ENCODE measurements around the gene FUOM. TPM values are rescaled to one million over a fixed set of nuclear protein-coding genes. Genes with fewer than 3 reads are reported as not detected.

Gene FUOM
- total RNA-seq, 2 experiments from 2014 or later = 12.4 to 13.4 TPM

GRCh38 chr10:133361773-133362441 is 4.1 kb upstream of the FUOM start:
- ChIA-PET CTCF (interaction anchor here (1.0 to 2.0 kb wide), 2 partner anchors 8 to 32 kb away, joined by 3 to 8 read pairs; no protein-coding TSS in a partner anchor), POLR2A (interaction anchor here (1.1 to 1.6 kb wide), 3 partner anchors 16 to 27 kb away, joined by 3 to 5 read pairs (median 3); no protein-coding TSS in a partner anchor)
- Mint-ChIP-seq H3K27me3 (ENCODE audit: low read depth) (no peaks in the 10 kb centered on the region), H3K36me3 (ENCODE audit: low read depth) (peaks cover 15% of the 10 kb centered on the region), H3K4me3 (no peak overlapping the region), H3K4me1 (ENCODE audit: low read depth) (peaks cover 4% of the 10 kb centered on the region), H3K27ac (no peak overlapping the region), H3K9me3 (ENCODE audit: insufficient read depth) (no peaks in the 10 kb centered on the region)
- ATAC-seq (no peak), DNase-seq (no peak)

DNA sequence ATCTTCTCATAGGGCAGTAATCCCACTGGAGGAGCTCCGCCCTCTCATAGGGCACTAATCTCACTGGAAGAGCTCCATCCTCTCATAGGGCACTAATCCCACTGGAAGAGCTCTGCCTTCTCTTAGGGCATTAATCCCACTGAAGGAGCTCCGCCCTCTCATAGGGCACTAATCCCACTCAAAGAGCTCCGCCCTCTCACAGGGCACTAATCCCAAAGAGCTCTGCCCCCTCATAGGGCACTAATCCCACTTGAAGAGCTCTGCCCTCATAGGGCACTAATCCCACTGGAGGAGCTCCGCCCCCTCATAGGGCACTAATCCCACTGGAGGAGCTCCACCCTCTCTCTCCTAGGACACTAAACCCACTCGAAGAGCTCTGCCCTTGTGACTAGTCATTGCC is 3.4 kb upstream of the FUOM start:
- ATAC-seq (no peak), DNase-seq (no peak)
- Mint-ChIP-seq H3K36me3 (ENCODE audit: low read depth) (peaks cover 15% of the 10 kb centered on the region), H3K27ac (no peak overlapping the region), H3K4me3 (no peak overlapping the region), H3K27me3 (ENCODE audit: low read depth) (no peaks in the 10 kb centered on the region), H3K4me1 (ENCODE audit: low read depth) (peaks cover 4% of the 10 kb centered on the region), H3K9me3 (ENCODE audit: insufficient read depth) (no peaks in the 10 kb centered on the region)
- ChIA-PET POLR2A (interaction anchor here (0.6 to 1.6 kb wide), 5 partner anchors 12 to 202 kb away, joined by 3 to 5 read pairs (median 3); partner anchors contain the start of gene ECHS1), CTCF (interaction anchor here (1.0 to 2.0 kb wide), 2 partner anchors 9 to 32 kb away, joined by 3 to 8 read pairs; no protein-coding TSS in a partner anchor)

- ChIA-PET POLR2A (no interaction called here), CTCF (no interaction called here)
- H3K27ac Mint-ChIP-seq = no peak overlapping the region
- no peak for ATAC-seq
- peaks cover 14% of the 10 kb centered on the region for H3K36me3 Mint-ChIP-seq (ENCODE audit: low read depth)
- peaks cover 7% of the 10 kb centered on the region for H3K4me1 Mint-ChIP-seq (ENCODE audit: low read depth)
- no peaks in the 10 kb centered on the region for H3K9me3 Mint-ChIP-seq (ENCODE audit: insufficient read depth)
- no peaks in the 10 kb centered on the region for H3K27me3 Mint-ChIP-seq (ENCODE audit: low read depth)
- no peak for DNase-seq
- H3K4me3 Mint-ChIP-seq = no peak overlapping the region
Observed at GRCh38 chr10:133359972-133360610, 2.3 kb upstream of the FUOM start.

DNA sequence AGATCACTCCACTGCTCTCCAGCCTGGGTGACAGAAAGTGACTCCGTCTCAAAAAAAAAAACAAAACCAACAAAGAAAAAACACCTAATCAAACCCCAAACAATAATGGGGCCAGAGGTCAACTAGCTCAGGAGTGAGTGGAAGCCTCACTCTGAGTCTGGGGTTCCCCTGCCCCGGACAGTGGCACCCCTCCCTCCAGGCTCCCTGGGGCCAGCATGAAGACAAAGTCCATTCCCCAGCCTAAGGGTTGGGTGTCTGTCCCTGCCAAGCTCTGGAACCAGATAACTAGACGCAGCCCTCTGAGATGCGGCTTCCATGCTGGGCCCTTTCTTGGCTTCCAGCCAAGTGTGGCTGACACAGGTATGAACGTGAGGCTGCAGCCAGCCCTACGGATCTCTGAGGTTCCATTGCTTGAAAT is 1.7 kb upstream of the FUOM start:
- no peak for ATAC-seq
- no peak for DNase-seq
- H3K9me3 Mint-ChIP-seq (ENCODE audit: insufficient read depth) = no peaks in the 10 kb centered on the region
- no peaks in the 10 kb centered on the region for H3K27me3 Mint-ChIP-seq (ENCODE audit: low read depth)
- peaks cover 11% of the 10 kb centered on the region for H3K36me3 Mint-ChIP-seq (ENCODE audit: low read depth)
- no peak overlapping the region for H3K4me3 Mint-ChIP-seq
- no peak overlapping the region for H3K27ac Mint-ChIP-seq
- ChIA-PET POLR2A (no interaction called here), CTCF (interaction anchor here (1.0 kb wide), 1 partner anchor 30 kb away, joined by 5 read pairs; no protein-coding TSS in a partner anchor)
- peaks cover 7% of the 10 kb centered on the region for H3K4me1 Mint-ChIP-seq (ENCODE audit: low read depth)

GRCh38 chr10:133358925-133359310 is 1.1 kb upstream of the FUOM start:
- no peak overlapping the region for H3K4me3 Mint-ChIP-seq
- no peaks in the 10 kb centered on the region for H3K9me3 Mint-ChIP-seq (ENCODE audit: insufficient read depth)
- CTCF ChIA-PET = interaction anchor here (1.0 kb wide), 1 partner anchor 29 kb away, joined by 5 read pairs; no protein-coding TSS in a partner anchor
- H3K27me3 Mint-ChIP-seq (ENCODE audit: low read depth) = no peaks in the 10 kb centered on the region
- ATAC-seq (no peak), DNase-seq (no peak)
- H3K36me3 Mint-ChIP-seq (ENCODE audit: low read depth) = peaks cover 9% of the 10 kb centered on the region
- peaks cover 7% of the 10 kb centered on the region for H3K4me1 Mint-ChIP-seq (ENCODE audit: low read depth)
- POLR2A ChIA-PET = no interaction called here
- no peak overlapping the region for H3K27ac Mint-ChIP-seq

DNA sequence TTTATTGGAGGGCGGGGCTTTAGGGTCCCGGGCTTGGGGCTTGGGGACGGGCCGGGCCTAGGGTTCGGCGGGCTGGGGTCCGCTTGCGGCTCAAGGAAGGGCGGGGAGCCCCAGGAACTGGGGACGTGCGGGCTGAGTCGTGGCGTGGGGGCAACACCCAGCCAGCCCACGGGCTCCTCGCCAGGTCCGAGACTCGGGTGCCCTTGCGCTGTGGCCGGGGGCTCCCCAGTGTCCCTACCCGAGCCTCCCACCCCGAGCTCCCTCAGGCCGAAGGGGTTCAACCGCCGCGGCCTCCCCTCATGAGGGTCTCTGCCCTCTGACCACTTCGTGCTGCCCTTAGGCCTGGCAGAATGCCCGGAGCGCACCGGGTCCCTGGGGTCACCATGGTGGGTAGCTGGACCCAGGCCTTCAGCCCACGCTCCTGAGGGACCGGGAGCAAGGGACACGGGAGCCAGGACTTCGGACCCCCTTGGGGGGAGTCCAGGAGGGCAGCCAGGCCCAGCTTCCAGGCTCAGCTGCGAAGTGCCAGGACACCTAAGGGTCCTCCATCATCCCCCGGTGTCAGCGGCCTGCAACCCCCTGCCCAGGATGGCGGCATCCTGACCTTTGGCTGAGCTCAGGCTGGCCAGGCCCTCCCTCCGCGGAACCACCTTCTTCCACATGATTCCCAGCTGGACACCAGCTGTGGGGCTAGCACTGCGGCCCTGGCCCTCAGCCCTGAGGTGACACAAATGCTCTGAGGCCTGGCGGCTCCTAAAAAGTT is 524 bp upstream of the FUOM start:
- ChIA-PET CTCF (interaction anchor here (1.0 to 1.2 kb wide), 2 partner anchors 28 to 29 kb away, joined by 3 to 5 read pairs; no protein-coding TSS in a partner anchor), POLR2A (interaction anchor here (1.2 kb wide), 1 partner anchor 31 kb away, joined by 5 read pairs; no protein-coding TSS in a partner anchor)
- Mint-ChIP-seq H3K36me3 (ENCODE audit: low read depth) (peaks cover 9% of the 10 kb centered on the region), H3K4me1 (ENCODE audit: low read depth) (peaks cover 7% of the 10 kb centered on the region), H3K4me3 (no peak overlapping the region), H3K9me3 (ENCODE audit: insufficient read depth) (no peaks in the 10 kb centered on the region), H3K27ac (no peak overlapping the region), H3K27me3 (ENCODE audit: low read depth) (no peaks in the 10 kb centered on the region)
- DNase-seq = no peak
- peak; percentile 24 for ATAC-seq

GRCh38 chr10:133356549-133357284 is 1.1 kb downstream of the FUOM start:
- Mint-ChIP-seq H3K27ac (peak overlapping the region; percentile 11), H3K36me3 (ENCODE audit: low read depth) (peaks cover 4% of the 10 kb centered on the region), H3K4me1 (ENCODE audit: low read depth) (peaks cover 7% of the 10 kb centered on the region), H3K27me3 (ENCODE audit: low read depth) (no peaks in the 10 kb centered on the region), H3K9me3 (ENCODE audit: insufficient read depth) (no peaks in the 10 kb centered on the region), H3K4me3 (peak overlapping the region; percentile 70)
- DNase-seq (no peak), ATAC-seq (no peak)
- POLR2A ChIA-PET = no interaction called here
- CTCF ChIA-PET = no interaction called here

DNA sequence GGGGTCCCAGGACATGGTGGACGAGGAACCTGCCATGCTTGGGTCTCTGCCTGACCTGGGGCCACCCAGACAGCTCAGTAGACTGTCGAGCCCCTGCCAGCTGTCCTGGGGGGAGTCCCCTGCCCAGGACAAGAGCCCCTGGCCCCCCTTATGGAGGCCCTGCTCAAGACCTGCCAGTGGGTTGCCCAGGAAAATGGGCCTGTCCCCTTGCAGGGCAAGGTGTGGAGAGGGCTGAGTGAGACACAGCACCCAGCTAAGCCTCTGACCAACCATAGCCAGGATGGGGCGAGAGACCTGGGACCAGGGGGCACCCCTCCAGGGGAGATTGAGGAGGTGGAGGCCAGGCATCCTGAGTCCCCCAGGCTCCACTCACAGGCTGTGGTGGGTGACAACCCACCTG is 1.8 kb downstream of the FUOM start:
- DNase-seq = no peak
- peaks cover 6% of the 10 kb centered on the region for H3K4me1 Mint-ChIP-seq (ENCODE audit: low read depth)
- ATAC-seq = no peak
- no peak overlapping the region for H3K27ac Mint-ChIP-seq
- H3K9me3 Mint-ChIP-seq (ENCODE audit: insufficient read depth) = no peaks in the 10 kb centered on the region
- H3K27me3 Mint-ChIP-seq (ENCODE audit: low read depth) = no peaks in the 10 kb centered on the region
- ChIA-PET POLR2A (interaction anchor here (1.1 kb wide), 1 partner anchor 78 kb away, joined by 4 read pairs; no protein-coding TSS in a partner anchor), CTCF (no interaction called here)
- peak overlapping the region; percentile 45 for H3K4me3 Mint-ChIP-seq
- H3K36me3 Mint-ChIP-seq (ENCODE audit: low read depth) = no peaks in the 10 kb centered on the region

- Mint-ChIP-seq H3K4me3 (no peak overlapping the region), H3K4me1 (ENCODE audit: low read depth) (peaks cover 6% of the 10 kb centered on the region), H3K27ac (no peak overlapping the region), H3K27me3 (ENCODE audit: low read depth) (no peaks in the 10 kb centered on the region), H3K9me3 (ENCODE audit: insufficient read depth) (no peaks in the 10 kb centered on the region), H3K36me3 (ENCODE audit: low read depth) (no peaks in the 10 kb centered on the region)
- POLR2A ChIA-PET = interaction anchor here (1.1 kb wide), 1 partner anchor 78 kb away, joined by 4 read pairs; no protein-coding TSS in a partner anchor
- ATAC-seq (no peak), DNase-seq (no peak)
- CTCF ChIA-PET = interaction anchor here (2.8 kb wide), 1 partner anchor 25 kb away, joined by 10 read pairs; no protein-coding TSS in a partner anchor
Observed at GRCh38 chr10:133355266-133355665, 2.6 kb downstream of the FUOM start.

- Mint-ChIP-seq H3K27me3 (ENCODE audit: low read depth) (no peaks in the 10 kb centered on the region), H3K4me3 (no peak overlapping the region), H3K9me3 (ENCODE audit: insufficient read depth) (no peaks in the 10 kb centered on the region), H3K4me1 (ENCODE audit: low read depth) (peaks cover 6% of the 10 kb centered on the region), H3K27ac (no peak overlapping the region), H3K36me3 (ENCODE audit: low read depth) (no peaks in the 10 kb centered on the region)
- DNase-seq (no peak), ATAC-seq (no peak)
- CTCF ChIA-PET = interaction anchor here (2.8 kb wide), 1 partner anchor 25 kb away, joined by 10 read pairs; no protein-coding TSS in a partner anchor
- POLR2A ChIA-PET = interaction anchor here (1.1 kb wide), 1 partner anchor 77 kb away, joined by 4 read pairs; no protein-coding TSS in a partner anchor
Observed at GRCh38 chr10:133354672-133355240, 3.1 kb downstream of the FUOM start.
